HG02763 (cell line): Measurements from ENCODE around the gene THAP5.
A peak's percentile ranks its signal among the peaks of the same experiment; 100 is the strongest.
"Not testable (repeated sequence)": the region's sequence is repeated elsewhere in the genome, so short reads cannot be mapped to it uniquely, and the experiment has no call there.

Experiments
- ATAC-seq: cut with Tn5 transposase; IDR thresholded peaks from one replicate; pipeline ENCODE4 v1.9.1; 2021; ENCODE audit warnings: mild to moderate bottlenecking, moderate library complexity; ENCODE audit not compliant: unreplicated experiment

Gene THAP5

GRCh38 chr7:108586274-108586710, 16.8 kb upstream of the THAP5 start:
- no peak for ATAC-seq

GRCh38 chr7:108585843-108586242, 16.3 kb upstream of the THAP5 start:
- no peak for ATAC-seq

- ATAC-seq: no peak
These were observed 14.7 kb upstream of the THAP5 start for GRCh38 chr7:108584211-108584610.

- ATAC-seq: no peak
These were observed 12.4 kb upstream of the THAP5 start for GRCh38 chr7:108581655-108582491.

- no peak for ATAC-seq
These were observed 10.8 kb upstream of the THAP5 start for GRCh38 chr7:108580298-108580697.

GRCh38 chr7:108578937-108579336, 9.4 kb upstream of the THAP5 start:
- no peak for ATAC-seq

- ATAC-seq: no peak
These were observed 6.6 kb upstream of the THAP5 start for GRCh38 chr7:108576116-108576515.

- ATAC-seq: no peak
These were observed 5.7 kb upstream of the THAP5 start for GRCh38 chr7:108575156-108575555.

GRCh38 chr7:108572480-108572879, 3.0 kb upstream of the THAP5 start:
- no peak for ATAC-seq

- peak; percentile 17 for ATAC-seq
These were observed 745 bp upstream of the THAP5 start for GRCh38 chr7:108570146-108570755.

- ATAC-seq: no peak
These were observed 615 bp downstream of the THAP5 start for GRCh38 chr7:108568801-108569380.

GRCh38 chr7:108565987-108566386, 3.5 kb downstream of the THAP5 start:
- ATAC-seq: no peak

GRCh38 chr7:108561047-108561619, 8.4 kb downstream of the THAP5 start:
- no peak for ATAC-seq

- no peak for ATAC-seq
These were observed 10.3 kb downstream of the THAP5 start for GRCh38 chr7:108559253-108559652.

- no peak for ATAC-seq
These were observed 11.9 kb downstream of the THAP5 start for GRCh38 chr7:108557617-108558016.

- no peak for ATAC-seq
These were observed 12.3 kb downstream of the THAP5 start for GRCh38 chr7:108557191-108557590.

GRCh38 chr7:108556665-108557064, 12.8 kb downstream of the THAP5 start:
- not testable (repeated sequence) for ATAC-seq

- not testable (repeated sequence) for ATAC-seq
These were observed 21.2 kb downstream of the THAP5 start for GRCh38 chr7:108548141-108548896.

- ATAC-seq: no peak
These were observed 28.0 kb downstream of the THAP5 start for GRCh38 chr7:108541478-108541877.

- not testable (repeated sequence) for ATAC-seq
These were observed 30.8 kb downstream of the THAP5 start for GRCh38 chr7:108538685-108539084.

GRCh38 chr7:108538236-108538635, 31.3 kb downstream of the THAP5 start:
- not testable (repeated sequence) for ATAC-seq
